ENCODE data around the gene PEX14.

DNA sequence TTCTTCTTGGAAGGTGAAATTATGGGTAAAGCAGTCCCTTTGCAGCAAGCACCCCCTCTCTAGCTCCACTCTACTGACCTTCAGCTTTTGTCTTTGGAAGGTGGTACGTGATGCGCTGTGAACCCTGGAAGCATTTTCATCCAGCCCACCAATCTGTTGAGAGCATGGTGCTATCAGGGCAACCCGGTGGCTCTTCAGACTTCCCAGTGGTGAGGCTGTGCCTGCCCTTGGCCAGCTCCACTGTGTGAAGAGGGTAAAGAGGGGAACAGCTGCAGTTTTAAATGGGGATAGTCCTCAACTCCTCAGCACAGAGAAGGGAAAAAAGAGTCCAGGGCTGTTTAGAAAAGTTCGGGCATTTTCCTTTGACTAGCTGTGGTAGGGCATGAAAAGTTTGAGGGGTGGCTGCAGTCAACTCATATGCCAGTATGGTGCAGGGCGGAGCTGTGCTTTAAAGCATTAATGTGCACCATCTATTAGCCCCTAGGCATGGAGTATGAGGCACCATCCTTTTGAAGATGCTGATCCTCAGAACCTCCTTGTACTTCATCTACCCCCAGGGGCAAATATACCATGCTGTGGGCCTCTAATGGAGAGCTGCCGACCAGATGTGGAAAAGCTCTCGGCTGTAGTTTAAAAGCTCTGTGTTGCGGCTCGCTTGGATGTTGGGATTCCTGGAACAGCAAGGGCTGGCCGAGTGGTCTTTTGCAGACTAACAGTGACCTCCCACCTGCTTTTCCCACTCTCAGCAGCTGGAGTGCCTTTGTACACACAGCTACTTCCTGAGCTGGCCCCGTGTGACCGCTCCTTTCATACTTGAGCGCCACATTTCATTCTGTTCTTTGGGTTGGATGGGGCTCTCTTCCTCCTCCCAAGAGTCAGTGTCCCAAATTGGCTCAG, 123.0 kb downstream of the PEX14 start:
- TF ChIP-seq, protein P1, sequence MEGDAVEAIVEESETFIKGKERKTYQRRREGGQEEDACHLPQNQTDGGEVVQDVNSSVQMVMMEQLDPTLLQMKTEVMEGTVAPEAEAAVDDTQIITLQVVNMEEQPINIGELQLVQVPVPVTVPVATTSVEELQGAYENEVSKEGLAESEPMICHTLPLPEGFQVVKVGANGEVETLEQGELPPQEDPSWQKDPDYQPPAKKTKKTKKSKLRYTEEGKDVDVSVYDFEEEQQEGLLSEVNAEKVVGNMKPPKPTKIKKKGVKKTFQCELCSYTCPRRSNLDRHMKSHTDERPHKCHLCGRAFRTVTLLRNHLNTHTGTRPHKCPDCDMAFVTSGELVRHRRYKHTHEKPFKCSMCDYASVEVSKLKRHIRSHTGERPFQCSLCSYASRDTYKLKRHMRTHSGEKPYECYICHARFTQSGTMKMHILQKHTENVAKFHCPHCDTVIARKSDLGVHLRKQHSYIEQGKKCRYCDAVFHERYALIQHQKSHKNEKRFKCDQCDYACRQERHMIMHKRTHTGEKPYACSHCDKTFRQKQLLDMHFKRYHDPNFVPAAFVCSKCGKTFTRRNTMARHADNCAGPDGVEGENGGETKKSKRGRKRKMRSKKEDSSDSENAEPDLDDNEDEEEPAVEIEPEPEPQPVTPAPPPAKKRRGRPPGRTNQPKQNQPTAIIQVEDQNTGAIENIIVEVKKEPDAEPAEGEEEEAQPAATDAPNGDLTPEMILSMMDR (IDR thresholded peaks at IDR 0.05; ENCODE audit: low read depth, low read length) = no peak
- TF ChIP-seq EZH2phosphoT487 (IDR thresholded peaks at IDR 0.05; ENCODE audit: low read depth) = no peak

Data from OCI-LY3 (cell line).